CD4-positive, alpha-beta T cell treated with Interleukin-2 at 100 ng/mL for 4 hours (primary cell): ENCODE measurements around the gene PTPRE.
"Not testable (repeated sequence)": the region's sequence is repeated elsewhere in the genome, so short reads cannot be mapped to it uniquely, and the experiment has no call there.

ENCODE experiments used
- DNase-seq: peaks from one replicate; pipeline ENCODE4 v3.0.0-alpha.2; 2020; ENCODE audit warnings: low spot score

Gene PTPRE

GRCh38 chr10:128072941-128073645 lies 166.2 kb downstream of the PTPRE start:
- DNase-seq = no peak

DNA sequence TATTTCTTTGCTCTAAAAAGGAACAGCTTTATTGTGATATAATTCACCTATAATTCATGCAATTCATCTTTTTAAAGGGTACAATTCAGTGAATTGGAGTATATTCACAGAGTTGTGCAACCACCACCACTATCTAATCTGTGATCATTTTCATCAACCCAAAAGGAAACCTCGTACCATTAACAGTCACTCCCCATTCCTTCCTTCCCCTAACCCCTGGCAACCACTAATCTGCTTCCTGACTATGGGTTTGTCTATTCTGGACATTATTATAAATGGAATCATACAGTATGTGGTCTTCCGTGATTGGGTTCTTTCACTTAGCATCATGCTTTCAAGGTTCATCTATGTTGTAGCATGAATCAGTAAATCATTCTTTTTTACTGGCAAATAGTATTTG lies 167.0 kb downstream of the PTPRE start:
- no peak for DNase-seq

DNA sequence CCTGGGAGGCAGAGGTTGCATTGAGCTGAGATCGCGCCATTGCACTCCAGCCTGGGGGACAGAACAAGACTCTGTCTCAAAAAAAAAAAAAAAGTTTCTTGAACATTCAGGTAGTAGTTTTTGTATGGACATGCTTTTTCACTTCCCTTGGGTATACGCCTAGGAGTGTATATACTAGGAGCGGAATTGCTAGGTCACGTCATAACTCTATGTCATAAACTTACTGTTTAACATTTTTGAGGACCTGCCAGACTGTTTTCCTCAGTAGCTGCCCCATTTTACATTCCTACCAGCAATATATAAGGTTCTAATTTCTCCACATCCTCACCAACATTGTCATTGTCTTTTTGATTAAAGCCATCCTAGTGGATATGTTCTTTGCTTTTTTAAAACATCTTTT lies 167.7 kb downstream of the PTPRE start:
- DNase-seq = no peak

GRCh38 chr10:128077155-128077875 lies 170.4 kb downstream of the PTPRE start:
- no peak for DNase-seq

DNA sequence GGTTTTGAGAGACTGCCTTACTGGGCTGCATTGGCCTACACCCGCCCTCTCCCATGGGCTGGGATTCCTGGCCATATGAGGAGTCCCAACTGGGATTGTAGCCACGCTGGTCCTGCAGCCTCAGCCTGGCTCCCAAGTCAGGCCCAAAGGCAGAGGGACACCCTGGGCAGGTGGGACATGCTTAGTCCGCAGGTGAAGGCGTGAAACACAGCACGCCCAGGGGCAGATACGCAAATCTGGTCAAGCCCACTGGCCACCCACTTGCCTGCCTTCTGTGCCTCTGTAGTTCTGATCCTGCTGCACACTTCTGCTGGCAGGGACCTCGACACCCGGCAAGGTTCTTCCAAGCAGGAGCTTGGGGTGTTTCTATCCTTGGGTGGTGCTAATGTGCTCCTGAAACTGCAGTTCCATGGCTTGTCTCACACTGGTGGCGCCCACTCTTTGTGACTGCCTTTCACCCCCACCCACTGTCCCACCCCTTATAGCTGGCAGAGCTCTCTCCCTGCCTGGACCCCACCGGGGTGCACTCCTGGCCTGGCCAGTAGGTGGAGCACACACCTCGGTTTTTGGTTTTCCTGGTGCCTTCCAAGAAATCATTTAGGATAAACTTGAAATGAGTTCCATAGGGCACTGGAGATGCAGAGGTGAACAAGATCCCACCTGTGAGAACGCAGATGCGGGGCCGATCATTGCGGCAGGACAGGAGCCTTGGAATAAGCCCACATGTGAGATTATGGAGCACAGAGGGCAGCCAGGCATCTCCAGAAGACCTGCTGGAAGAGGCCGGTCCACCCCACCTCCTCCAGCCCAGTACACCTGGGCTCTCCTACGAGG lies 171.4 kb downstream of the PTPRE start:
- DNase-seq = peak; percentile 51

DNA sequence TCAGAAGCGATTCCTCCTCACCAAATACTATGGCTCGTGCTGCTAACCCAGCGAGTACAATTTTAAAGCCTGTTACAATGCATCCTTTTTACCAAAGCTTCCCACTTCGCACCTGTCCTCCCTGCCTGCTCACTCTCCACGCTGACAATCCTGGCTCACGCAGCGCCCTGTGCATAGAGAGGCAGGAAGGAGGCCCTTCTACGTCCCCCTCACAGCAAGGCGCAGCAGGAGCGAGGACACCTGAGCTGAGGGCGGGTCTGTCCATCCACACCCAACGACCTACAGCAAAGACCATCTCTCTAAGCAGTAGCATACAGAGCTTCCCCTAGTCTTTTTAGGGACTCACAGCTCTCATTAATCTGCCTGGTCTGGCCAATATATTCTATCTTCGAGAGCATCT lies 173.3 kb downstream of the PTPRE start:
- no peak for DNase-seq

- DNase-seq = no peak
Observed at GRCh38 chr10:128080641-128081040, 173.7 kb downstream of the PTPRE start.

GRCh38 chr10:128081222-128081621 lies 174.3 kb downstream of the PTPRE start:
- DNase-seq = no peak

GRCh38 chr10:128081720-128082119 lies 174.8 kb downstream of the PTPRE start:
- no peak for DNase-seq

DNA sequence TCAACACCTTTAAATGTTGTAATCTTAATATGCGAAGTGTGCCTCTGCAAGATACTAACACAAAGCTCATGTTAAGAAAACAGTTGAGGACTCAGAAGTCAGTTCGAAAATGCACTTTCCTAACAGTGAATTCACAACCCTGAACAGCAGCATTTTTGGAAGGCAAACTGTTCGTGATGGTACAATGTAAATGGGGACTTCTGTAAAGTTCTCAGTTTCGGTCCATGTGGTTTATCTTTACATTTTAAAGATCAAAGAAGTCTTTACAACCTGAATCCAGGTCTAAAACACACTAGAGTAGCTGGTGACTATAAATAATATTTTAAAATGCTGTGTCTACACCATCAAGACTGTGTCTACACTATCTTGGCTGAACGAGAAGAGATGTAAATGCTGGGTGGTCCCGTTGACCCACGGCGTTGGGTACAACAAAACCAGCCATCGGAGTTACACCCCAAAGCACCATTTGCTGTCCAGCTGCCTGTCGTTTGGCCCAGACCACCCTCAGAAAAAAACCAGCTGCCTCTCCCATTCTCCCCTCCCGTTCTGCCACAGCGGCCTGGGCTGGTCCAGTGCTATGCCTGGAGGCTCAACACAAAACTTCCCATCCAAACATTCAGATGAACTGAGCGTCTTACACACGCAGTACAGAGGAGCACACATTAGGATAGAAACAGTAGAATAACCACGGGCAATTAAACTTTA lies 176.4 kb downstream of the PTPRE start:
- no peak for DNase-seq

GRCh38 chr10:128084364-128084763 lies 177.5 kb downstream of the PTPRE start:
- DNase-seq = no peak

DNA sequence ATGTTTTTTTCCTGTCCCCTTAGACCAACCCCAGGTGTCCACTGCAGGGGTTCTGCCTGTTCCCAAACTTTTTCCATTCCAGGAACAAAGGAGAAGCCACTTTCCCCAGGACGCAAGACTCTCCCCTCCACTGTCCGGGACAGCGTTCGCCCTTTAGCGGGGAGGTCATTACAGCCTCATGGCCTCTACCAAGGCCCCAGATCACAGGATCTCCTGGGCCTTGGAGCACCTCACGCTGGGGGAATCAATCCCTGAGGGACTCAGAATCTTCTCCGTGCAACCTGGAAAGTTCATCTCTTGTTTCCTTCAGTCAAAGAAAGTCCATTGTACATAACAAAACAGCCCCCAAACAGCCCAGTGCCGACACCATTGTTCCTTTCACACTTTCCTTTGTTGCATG lies 178.1 kb downstream of the PTPRE start:
- no peak for DNase-seq

GRCh38 chr10:128086003-128086863 lies 179.3 kb downstream of the PTPRE start:
- no peak for DNase-seq

DNA sequence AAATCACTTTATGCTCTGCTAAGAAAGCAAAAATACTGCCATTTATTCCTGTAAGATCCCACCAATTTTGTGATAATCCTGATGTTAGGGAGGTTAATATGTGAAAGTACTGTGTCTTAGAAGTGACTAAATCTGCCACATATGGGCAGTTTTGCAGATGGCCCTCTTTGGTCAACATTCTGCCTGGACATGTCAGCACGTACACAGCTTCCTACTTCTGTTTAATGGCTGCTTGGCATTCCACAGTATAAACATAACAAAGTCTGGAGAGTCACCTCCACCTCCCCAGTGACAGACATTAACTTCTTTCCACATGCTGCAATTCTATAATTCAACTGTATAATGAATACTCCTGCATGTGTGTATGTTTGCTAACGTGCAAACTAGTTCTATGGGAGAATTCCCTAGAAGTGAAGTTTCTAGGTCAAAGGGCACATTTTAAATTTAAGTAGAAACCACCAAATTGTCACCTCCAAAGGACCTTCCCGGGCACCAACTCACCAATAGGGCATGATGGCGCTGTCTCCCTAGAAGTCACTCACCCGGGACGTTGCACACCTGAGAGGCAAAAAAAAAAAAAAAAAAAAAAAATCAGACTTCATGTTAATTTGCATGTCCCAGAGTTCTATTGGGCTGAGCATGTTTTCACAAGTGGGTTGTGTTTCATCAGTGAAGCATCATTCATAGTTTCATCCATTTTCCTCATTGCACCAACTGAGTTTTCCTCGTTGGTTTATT lies 180.4 kb downstream of the PTPRE start:
- DNase-seq = no peak

DNA sequence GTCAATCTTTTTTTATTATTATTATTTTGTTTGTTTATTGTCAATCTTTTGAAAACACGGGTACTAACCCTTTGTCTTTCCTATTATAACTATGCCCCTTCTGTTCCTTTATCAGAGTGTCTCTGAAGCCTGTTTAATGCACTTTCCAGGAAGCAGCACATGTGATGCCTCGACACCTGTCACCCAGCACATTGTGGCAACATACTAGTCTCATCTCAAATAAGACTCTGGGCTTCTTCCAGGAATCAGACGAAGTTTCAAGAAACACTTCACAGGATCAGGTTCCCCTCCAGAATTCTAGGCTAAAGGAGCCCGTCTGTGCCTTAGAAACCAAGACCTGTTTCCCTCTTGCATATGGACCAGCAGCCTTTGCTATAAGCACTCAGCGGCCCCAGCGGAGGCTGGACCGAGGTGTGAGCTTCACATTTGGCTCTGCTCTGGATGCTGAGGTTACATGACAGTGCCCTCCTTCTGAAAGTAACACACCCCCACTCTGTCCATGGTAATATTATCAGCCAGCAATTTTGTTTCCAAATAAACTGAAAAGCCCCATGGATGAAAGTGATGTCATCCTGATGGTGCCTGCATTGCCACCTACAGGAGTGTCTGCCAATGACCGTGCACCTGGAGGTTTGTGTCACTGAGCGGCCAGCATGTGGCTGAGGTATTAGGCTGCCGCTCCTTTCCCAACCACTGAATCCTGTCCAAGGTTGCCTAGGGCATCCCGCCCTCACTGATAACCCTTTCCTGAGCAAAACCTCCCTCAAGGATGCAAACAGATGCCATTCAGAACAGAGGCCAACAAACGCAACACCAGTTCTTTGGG lies 181.2 kb downstream of the PTPRE start:
- DNase-seq = no peak

DNA sequence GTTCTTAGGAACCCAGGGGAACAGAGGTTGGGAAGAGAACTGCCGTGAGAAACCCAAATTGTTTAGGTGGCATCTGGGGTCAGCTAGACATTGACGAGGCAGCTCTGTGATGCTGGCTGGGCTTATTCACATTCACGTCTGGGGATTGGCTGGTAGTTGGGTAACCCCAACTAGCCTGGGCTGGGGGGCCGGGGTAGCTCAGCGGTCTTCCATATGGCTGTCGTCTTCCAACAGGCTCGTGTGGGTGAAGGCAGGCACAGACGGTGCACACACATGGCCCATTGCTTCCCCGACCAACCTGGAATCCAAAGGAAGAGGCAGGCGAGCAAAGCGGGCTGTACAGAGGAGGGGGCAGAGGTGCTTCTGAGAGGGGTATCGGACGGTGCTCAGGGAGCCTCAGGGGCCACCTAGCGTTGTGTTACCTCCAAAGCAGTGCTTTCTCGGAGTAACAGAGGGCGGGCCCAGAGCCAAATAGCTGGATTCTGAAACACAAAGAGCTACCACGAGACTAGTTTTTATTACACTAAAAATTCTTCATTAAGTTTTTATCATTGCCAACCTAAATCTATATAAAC lies 184.8 kb downstream of the PTPRE start:
- no peak for DNase-seq

GRCh38 chr10:128092454-128092853 lies 185.6 kb downstream of the PTPRE start:
- no peak for DNase-seq

GRCh38 chr10:128094596-128094995 lies 187.7 kb downstream of the PTPRE start:
- DNase-seq = not testable (repeated sequence)

- peak; percentile 38 for DNase-seq
Observed at GRCh38 chr10:128095027-128095752, 188.3 kb downstream of the PTPRE start.
